Stimulated activated CD4-positive, alpha-beta T cell treated with anti-CD3 and anti-CD28 coated beads, Interleukin-1b, Interleukin-23, amount 100 ng/mL, for 4 hours (primary cell): ENCODE data around the gene GHR.

ENCODE experiments used
- DNase-seq, 2 donors: peaks; one replicate each; pipeline ENCODE4 v3.0.0-alpha.2; 2020; ENCODE audit warnings: low read depth in 2 of 2

GHR gene

GRCh38 chr5:42516282-42517042, 93.2 kb downstream of the GHR start:
- no peak for DNase-seq

GRCh38 chr5:42517164-42517563, 93.9 kb downstream of the GHR start:
- DNase-seq = no peak

- DNase-seq = no peak
Measured at GRCh38 chr5:42518595-42519221, 95.5 kb downstream of the GHR start.

- DNase-seq = no peak
Measured at GRCh38 chr5:42520203-42520602, 97.0 kb downstream of the GHR start.

- DNase-seq = no peak
Measured at GRCh38 chr5:42520957-42521356, 97.7 kb downstream of the GHR start.

GRCh38 chr5:42521406-42521805, 98.2 kb downstream of the GHR start:
- DNase-seq = no peak

GRCh38 chr5:42522783-42523182, 99.5 kb downstream of the GHR start:
- DNase-seq = no peak

GRCh38 chr5:42526179-42526578, 102.9 kb downstream of the GHR start:
- no peak for DNase-seq

- no peak for DNase-seq
Measured at GRCh38 chr5:42531611-42532010, 108.4 kb downstream of the GHR start.

- no peak for DNase-seq
Measured at GRCh38 chr5:42542106-42542505, 118.9 kb downstream of the GHR start.

- DNase-seq = no peak
Measured at GRCh38 chr5:42543774-42544173, 120.5 kb downstream of the GHR start.

- no peak for DNase-seq
Measured at GRCh38 chr5:42545038-42545437, 121.8 kb downstream of the GHR start.

- DNase-seq = no peak
Measured at GRCh38 chr5:42547141-42547540, 123.9 kb downstream of the GHR start.

GRCh38 chr5:42547894-42548293, 124.7 kb downstream of the GHR start:
- DNase-seq = no peak

- no peak for DNase-seq
Measured at GRCh38 chr5:42552597-42552996, 129.4 kb downstream of the GHR start.

- no peak for DNase-seq
Measured at GRCh38 chr5:42553461-42553860, 130.2 kb downstream of the GHR start.

- no peak for DNase-seq
Measured at GRCh38 chr5:42555010-42555409, 131.8 kb downstream of the GHR start.

GRCh38 chr5:42555797-42556196, 132.6 kb downstream of the GHR start:
- DNase-seq = no peak

GRCh38 chr5:42557689-42558088, 134.4 kb downstream of the GHR start:
- no peak for DNase-seq

- no peak for DNase-seq
Measured at GRCh38 chr5:42561656-42562055, 138.4 kb downstream of the GHR start.

GRCh38 chr5:42564689-42565356, 141.6 kb downstream of the GHR start:
- DNase-seq = no peak

- no peak for DNase-seq
Measured at GRCh38 chr5:42566652-42567295, 143.5 kb downstream of the GHR start.

GRCh38 chr5:42569325-42569724, 146.1 kb downstream of the GHR start:
- DNase-seq = no peak
